LNCAP (cell line): ENCODE measurements around the gene POP7.

Source experiments
- CTCF ChIP-seq: fragments of 450-650 bp; IDR thresholded peaks from 2 replicates; pipeline ENCODE4 v1.5.1; 2017; ENCODE audit warnings: mild to moderate bottlenecking

Gene POP7

GRCh38 chr7:100722480-100723212, 16.7 kb downstream of the POP7 start:
- no peak for TF ChIP-seq CTCF

GRCh38 chr7:100723732-100724275, 17.9 kb downstream of the POP7 start:
- no peak for TF ChIP-seq CTCF

DNA sequence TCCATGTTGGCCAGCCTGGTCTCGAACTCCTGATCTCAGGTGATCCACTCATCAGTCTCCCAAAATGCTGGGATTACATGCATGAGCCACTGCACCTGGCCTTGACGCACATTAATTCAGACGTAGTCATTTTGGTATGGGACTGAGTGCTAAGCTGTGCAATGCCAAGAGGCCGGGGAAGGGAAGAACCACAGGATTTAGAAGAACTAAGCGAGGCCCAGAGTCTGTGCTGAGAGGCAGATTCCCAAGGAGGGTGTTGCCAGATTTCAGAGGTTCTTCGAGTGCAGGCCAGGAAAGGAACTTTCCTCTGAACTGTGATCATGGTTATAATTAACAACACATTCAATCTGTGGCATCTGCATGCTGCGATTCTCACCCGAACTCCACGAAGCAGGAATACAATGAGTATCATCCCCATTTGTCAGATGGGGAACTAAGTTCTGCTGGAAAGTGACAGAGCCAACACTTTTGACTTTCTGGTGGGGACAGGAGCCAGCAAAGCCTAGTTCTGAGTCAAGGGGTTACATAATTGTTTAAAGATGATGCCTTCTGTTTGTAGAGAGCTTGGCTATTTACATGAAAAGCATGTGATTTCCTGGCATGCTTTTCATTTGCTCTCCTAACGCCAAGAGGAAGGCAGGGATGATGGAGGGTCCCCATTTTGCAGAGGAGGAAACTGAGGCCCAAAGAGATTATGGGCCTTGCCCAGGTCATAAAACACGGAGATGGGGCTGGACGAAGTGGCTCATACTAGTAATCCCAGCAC, 21.3 kb downstream of the POP7 start:
- no peak for TF ChIP-seq CTCF

DNA sequence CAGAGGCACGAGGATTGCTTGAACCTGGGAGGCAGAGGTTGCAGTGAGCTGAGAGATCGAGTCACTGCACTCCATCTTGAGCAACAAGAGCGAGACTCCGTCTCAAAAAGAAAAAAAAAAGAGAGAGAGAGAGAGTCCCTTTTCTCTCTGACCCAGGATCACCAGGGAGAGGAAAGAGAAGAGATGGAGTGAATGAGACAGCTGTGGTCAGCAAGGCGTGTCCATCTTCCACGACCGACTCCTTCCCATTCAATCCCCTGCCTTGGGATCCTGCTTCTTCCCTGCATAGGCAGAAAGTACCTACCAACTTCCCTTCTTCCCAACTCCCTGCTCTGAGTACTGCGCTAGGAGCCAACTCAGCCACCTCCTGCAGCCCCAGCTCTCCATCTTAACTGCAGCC, 22.3 kb downstream of the POP7 start:
- no peak for TF ChIP-seq CTCF

DNA sequence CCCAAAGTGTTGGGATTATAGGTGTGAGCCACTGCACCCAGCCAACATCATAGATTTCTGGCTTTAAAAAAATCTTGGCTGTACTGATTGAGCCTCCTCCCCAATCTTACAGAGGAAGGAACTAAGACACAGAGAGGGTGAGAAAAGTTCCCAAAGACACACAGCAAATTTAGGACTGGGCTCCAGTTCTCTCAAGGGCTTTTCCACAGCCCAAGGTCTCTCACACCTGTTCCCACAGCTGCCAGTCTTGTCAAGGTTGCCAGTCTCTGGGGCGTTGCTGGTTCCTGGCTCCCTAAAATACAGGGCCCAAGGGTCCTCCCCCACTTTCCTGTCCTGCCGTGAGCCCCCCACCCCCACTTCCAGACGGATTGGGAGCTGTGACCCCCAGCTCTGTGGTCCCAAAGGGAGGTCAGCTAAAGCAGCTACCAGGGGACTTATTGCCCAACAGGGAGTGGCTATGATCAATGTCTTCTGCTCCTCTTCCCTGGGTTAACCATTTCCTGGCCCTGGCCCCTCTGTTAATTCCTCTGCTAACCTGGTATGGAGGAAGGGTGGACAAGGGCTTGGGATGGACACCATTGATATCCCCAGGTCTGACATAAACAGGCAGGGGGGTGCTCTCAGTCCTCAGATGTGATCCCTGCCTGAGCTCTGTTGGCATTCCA, 24.3 kb downstream of the POP7 start:
- no peak for TF ChIP-seq CTCF

- TF ChIP-seq CTCF: no peak
Observed at GRCh38 chr7:100731937-100732636, 26.2 kb downstream of the POP7 start.

GRCh38 chr7:100735730-100736129, 29.8 kb downstream of the POP7 start:
- no peak for TF ChIP-seq CTCF
